Activated naive CD4-positive, alpha-beta T cell treated with anti-CD3 and anti-CD28 coated beads, Interleukin-2, amount 50 U/mL, for 16 hours (primary cell): ENCODE data around the gene MAZ.

ENCODE experiments used
- DNase-seq: peaks from one replicate; pipeline ENCODE4 v3.0.0-alpha.2; 2020

MAZ gene

GRCh38 chr16:29858149-29858849, 52.0 kb downstream of the MAZ start:
- DNase-seq, result no peak

DNA sequence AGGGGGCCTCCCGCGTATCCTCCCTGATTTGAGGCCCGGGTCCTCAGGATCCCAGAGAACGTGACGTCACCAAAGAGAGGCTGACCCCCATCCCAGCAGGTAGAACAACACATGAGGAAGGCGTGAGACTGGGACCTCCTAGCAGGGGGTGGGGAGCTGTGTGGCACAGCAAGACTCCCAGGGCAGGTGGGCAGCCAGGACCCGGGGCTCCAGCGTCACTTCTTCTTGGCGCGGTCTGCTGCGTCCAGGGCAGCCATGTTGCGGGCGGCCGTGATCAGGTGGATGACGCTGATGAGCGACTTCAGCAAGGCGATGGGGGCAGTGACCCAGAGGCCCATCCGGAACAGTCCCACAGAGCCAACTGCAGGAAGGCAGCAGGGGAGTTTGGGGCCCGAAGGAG, 52.6 kb downstream of the MAZ start:
- no peak for DNase-seq

GRCh38 chr16:29860218-29860617, 53.9 kb downstream of the MAZ start:
- DNase-seq, result no peak
